ENCODE results near the gene KAZALD1. TPM values are rescaled to one million over a fixed set of nuclear protein-coding genes. Genes with fewer than 3 reads are reported as not detected.

The KAZALD1 gene
- total and polyA plus RNA-seq, 3 donors from 2014 or later: 6.4 to 11.0 (median 6.8) TPM

- intact Hi-C loops (cut with DNase I; ENCODE audit: low total_unique reads): no loop called here
- Histone ChIP-seq H3K27ac (no peak overlapping the region), H3K4me1 (no peaks in the 10 kb centered on the region), H3K36me3 (ENCODE audit: low read depth, missing control alignments) (no peaks in the 10 kb centered on the region), H3K9me3 (no peaks in the 10 kb centered on the region), H3K4me3 (no peak overlapping the region), H3K27me3 (no peaks in the 10 kb centered on the region)
- WGBS, 2 donors: 62 to 76% methylated on average over 3 to 9 of the region's 9 CpGs
- TF ChIP-seq POLR2A (IDR thresholded peaks at IDR 0.05): no peak
- TF ChIP-seq CTCF (IDR thresholded peaks at IDR 0.05): no peak
- DNase-seq: no peak
These were observed 31.1 kb downstream of the KAZALD1 start for GRCh38 chr10:101092881-101093354.

GRCh38 chr10:101094121-101094879 lies 32.5 kb downstream of the KAZALD1 start:
- intact Hi-C loops (cut with DNase I; ENCODE audit: low total_unique reads): no loop called here
- 66 to 67% methylated on average over 11 to 14 of the region's 14 CpGs for WGBS, 2 donors

GRCh38 chr10:101095004-101095403 lies 33.2 kb downstream of the KAZALD1 start:
- no peak overlapping the region for H3K4me3 ChIP-seq
- H3K9me3 ChIP-seq: no peaks in the 10 kb centered on the region
- TF ChIP-seq CTCF (IDR thresholded peaks at IDR 0.05) (no peak), POLR2A (IDR thresholded peaks at IDR 0.05) (no peak)
- no peak overlapping the region for H3K27ac ChIP-seq
- WGBS, 2 donors: 68 to 79% methylated on average over 6 of the region's 6 CpGs
- H3K4me1 ChIP-seq: no peaks in the 10 kb centered on the region
- no peaks in the 10 kb centered on the region for H3K36me3 ChIP-seq (ENCODE audit: low read depth, missing control alignments)
- intact Hi-C loops (cut with DNase I; ENCODE audit: low total_unique reads): no loop called here
- no peak for DNase-seq
- H3K27me3 ChIP-seq: no peaks in the 10 kb centered on the region

More at GRCh38 chr10:101094121-101094879, 32.5 kb downstream of the KAZALD1 start:
- H3K27me3 ChIP-seq: no peaks in the 10 kb centered on the region
- H3K9me3 ChIP-seq: no peaks in the 10 kb centered on the region
- no peak overlapping the region for H3K27ac ChIP-seq
- H3K36me3 ChIP-seq (ENCODE audit: low read depth, missing control alignments): no peaks in the 10 kb centered on the region
- TF ChIP-seq POLR2A (IDR thresholded peaks at IDR 0.05) (no peak), CTCF (IDR thresholded peaks at IDR 0.05) (no peak)
- H3K4me1 ChIP-seq: no peaks in the 10 kb centered on the region
- no peak for DNase-seq
- H3K4me3 ChIP-seq: no peak overlapping the region

GRCh38 chr10:101095550-101096213 lies 33.9 kb downstream of the KAZALD1 start:
- no peaks in the 10 kb centered on the region for H3K36me3 ChIP-seq (ENCODE audit: low read depth, missing control alignments)
- no peaks in the 10 kb centered on the region for H3K4me1 ChIP-seq
- WGBS, 2 donors: 38 to 52% methylated on average over 5 to 7 of the region's 7 CpGs
- no peak overlapping the region for H3K27ac ChIP-seq
- peak; percentile 76 for DNase-seq
- H3K4me3 ChIP-seq: no peak overlapping the region
- H3K9me3 ChIP-seq: no peaks in the 10 kb centered on the region
- no peaks in the 10 kb centered on the region for H3K27me3 ChIP-seq
- intact Hi-C loops (cut with DNase I; ENCODE audit: low total_unique reads): no loop called here
- TF ChIP-seq CTCF (IDR thresholded peaks at IDR 0.05) (peak; percentile 9 to 68 (median 63)), POLR2A (IDR thresholded peaks at IDR 0.05) (no peak)
